Measurements from ENCODE around the gene MCF2L.

MCF2L gene

DNA sequence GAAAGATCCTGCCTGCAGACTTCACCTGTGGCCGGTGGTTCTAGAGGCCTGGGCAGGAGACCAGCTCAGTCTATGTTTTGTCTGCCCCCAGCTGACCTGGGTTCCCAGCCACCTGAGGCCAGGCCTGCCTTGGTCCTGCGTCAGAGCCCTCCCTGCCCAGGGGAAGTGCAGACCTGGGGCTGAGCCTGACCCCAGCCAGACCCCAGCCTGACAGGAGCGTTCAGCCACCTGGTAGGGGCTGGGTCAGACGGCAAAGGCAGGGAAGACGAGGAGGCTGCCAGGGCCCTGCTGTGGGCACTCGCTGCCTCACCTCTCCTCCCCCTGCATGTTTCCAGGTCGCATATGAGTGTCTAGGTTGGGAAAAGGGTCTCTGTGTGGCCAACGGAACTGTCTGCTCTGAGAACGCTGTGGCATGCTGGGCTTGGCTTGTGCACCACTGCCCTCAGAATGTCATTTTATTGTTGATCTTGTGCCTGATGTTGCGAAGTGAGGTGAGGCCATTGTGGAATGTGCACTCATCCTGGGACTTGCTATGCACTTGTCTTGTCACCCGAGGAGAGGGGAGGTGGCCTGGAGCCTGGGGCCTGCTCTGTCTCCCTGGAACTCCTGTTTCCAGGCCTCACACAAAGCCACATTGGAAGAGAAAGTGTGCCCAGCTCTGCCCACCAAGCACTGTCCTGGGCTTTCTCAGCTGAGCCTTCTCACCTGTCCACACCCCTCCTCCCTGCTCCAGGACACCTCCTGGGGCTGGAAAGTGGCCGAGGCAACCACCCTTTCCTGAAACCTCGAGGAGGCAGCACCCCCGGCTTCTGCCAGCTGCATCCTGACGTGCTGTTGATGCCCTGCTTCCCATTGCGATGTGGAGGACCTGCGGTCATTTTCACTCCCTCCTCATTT, 15.2 kb upstream of the MCF2L start:
- Histone ChIP-seq H3K27me3 (ENCODE audit: control insufficient read depth, insufficient read depth, low read length) (no peaks in the 10 kb centered on the region), H3K36me3 (ENCODE audit: control insufficient read depth, insufficient read depth, low read length) (no peaks in the 10 kb centered on the region), H3K9ac (ENCODE audit: low read length) (no peak overlapping the region), H3K4me3 (ENCODE audit: low read length) (no peak overlapping the region), H3K4me1 (ENCODE audit: control insufficient read depth, insufficient read depth, low read length) (no peaks in the 10 kb centered on the region), H3K27ac (ENCODE audit: low read depth, low read length) (no peak overlapping the region)

DNA sequence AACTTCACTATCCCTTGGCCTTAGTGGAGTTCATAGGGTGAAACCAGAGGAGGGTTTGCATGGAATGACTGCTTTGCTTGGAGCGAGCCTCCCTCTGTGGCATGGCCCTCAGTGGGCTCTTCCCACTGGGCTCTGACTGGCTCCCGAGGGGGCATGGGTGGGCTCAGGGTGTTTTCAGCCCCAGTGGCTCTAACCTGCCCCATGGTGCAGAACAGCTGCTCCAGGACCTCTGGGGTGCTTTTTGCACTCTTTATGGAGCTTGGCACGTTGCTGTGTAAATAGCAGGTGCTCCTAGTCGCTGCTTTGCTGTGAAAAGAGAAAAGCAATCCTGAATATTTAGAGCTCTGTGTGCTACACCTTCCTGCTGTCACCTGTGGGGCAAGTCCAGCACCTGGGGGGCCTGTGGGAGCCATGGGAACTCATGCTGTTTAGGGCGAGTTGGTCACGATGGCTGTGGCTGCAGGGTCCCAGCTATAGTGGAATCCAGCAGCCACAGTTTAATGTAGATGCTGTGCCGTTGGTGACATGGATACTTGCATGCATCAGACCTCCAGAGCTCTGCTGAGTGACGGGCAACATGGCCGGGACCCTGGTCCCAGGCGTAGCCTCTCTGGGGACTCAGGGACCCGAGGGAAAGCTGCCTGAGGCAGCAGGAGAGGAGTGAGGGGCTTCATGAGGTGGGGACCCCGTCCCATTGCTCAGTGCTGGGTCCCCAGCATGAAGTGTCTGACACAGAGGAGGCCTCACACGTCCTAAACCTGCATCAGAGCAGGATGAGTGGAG, 14.3 kb upstream of the MCF2L start:
- Histone ChIP-seq H3K36me3 (ENCODE audit: control insufficient read depth, insufficient read depth, low read length) (no peaks in the 10 kb centered on the region), H3K4me1 (ENCODE audit: control insufficient read depth, insufficient read depth, low read length) (no peaks in the 10 kb centered on the region), H3K27ac (ENCODE audit: low read depth, low read length) (no peak overlapping the region), H3K27me3 (ENCODE audit: control insufficient read depth, insufficient read depth, low read length) (no peaks in the 10 kb centered on the region), H3K4me3 (ENCODE audit: low read length) (no peak overlapping the region), H3K9ac (ENCODE audit: low read length) (no peak overlapping the region)

DNA sequence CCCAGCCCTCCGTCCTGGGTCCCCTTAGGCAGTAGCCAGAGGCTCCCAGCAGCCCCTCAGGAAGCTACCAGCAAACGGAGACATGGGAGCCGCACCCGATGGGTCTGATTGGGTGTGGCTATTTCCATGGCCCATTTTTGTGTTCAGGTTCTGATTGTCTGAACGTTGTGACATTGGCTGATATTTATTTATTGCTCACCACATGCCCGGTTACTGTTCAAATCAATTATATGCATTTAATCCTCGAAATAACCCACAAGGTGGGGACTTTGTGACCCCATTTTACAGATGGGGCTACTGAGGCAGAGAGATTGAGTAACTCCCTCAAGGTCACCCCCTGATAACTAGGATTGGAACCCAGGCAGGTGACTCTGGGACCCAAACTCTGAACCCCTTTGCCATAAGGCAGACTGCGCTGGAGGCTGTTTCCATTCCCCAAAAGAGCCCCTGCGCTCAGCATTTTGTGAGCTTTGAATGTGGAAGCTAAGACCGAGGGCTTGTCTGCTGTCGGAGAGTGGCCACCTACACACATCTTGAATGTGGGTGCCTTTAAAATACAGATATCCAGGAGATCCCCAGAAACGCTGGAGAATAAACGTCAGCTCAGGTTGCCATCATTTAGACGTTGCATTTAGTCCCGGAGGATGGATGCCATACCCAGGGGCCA, 13.6 kb upstream of the MCF2L start:
- H3K9ac ChIP-seq (ENCODE audit: low read length) = no peak overlapping the region
- no peak overlapping the region for H3K27ac ChIP-seq (ENCODE audit: low read depth, low read length)
- H3K4me3 ChIP-seq (ENCODE audit: low read length) = no peak overlapping the region
- no peaks in the 10 kb centered on the region for H3K4me1 ChIP-seq (ENCODE audit: control insufficient read depth, insufficient read depth, low read length)
- no peaks in the 10 kb centered on the region for H3K27me3 ChIP-seq (ENCODE audit: control insufficient read depth, insufficient read depth, low read length)
- H3K36me3 ChIP-seq (ENCODE audit: control insufficient read depth, insufficient read depth, low read length) = no peaks in the 10 kb centered on the region

DNA sequence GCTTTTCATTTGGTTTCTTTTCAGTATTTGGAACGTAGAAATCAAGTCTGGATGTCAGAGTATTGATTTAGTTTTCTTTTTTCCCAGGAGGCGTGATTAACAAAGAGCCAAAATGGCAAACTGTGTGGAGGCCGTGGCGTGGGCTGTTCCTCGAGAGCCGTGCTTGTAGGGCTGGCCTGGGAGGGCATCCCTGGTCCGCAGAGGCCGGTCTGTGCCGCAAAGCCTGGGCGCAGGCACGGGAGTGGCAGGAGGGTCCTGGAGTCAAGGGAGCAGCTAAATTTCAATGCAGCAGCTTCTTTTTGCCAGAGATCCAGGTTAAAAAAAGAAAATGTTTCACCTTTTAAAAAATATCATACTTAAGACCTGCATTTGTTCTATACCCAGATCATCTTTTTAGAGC, 13.1 kb upstream of the MCF2L start:
- Histone ChIP-seq H3K4me3 (ENCODE audit: low read length) (no peak overlapping the region), H3K27ac (ENCODE audit: low read depth, low read length) (no peak overlapping the region), H3K4me1 (ENCODE audit: control insufficient read depth, insufficient read depth, low read length) (no peaks in the 10 kb centered on the region), H3K36me3 (ENCODE audit: control insufficient read depth, insufficient read depth, low read length) (no peaks in the 10 kb centered on the region), H3K27me3 (ENCODE audit: control insufficient read depth, insufficient read depth, low read length) (no peaks in the 10 kb centered on the region), H3K9ac (ENCODE audit: low read length) (no peak overlapping the region)

DNA sequence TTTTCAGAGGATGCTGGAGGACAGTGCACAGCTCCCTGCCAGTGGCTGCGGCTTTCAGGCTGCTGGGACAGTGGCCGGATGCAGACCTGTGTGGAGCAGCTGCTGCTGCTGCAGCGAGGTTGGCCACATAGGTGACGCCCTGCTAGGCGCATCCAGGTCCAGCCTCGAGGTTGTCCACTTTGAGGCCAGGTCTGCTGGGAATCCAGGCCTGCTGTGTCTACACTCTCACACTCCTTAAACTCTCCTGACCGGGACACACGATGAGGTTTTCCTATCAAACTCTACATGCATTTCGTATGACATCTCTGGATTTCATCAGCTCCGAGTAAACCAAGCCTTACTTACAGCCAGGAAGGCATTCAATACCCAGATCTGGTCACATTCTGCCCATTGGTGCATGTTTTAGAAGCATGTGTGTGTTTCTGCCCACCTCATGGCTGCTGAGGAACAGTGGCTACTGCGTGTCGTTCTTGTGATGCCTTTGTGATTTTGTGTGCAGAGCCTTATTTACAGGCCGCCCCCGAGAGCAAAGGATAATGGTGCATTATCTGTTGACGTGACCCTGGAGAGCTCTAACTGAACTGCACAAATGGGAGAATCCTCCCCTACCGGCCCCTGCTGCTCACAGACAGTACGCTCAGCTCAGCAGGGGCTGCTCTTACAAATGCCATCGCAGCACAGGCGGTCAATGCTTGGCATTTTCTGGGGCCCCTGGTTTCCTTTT, 12.3 kb upstream of the MCF2L start:
- Histone ChIP-seq H3K27ac (ENCODE audit: low read depth, low read length) (no peak overlapping the region), H3K9ac (ENCODE audit: low read length) (no peak overlapping the region)

DNA sequence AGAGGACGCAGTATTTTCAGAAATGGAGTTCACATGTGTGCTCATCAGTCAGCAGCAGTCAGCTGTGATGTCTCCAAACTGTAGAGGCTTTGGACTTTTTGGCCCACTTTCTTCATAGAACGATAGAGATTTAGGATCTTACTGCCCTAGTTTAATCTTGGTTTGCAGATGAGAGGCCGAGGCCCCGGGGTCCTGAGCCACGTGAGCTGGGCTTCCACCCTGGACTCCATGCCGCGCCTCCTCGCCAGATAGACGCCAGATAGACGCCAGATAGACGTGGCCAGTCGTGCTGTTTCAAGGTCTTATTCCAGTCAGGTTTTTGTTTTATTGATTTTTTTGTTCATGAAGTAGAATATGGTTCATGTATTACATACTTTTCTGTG, 11.7 kb upstream of the MCF2L start:
- no peak overlapping the region for H3K27ac ChIP-seq (ENCODE audit: low read depth, low read length)
- no peaks in the 10 kb centered on the region for H3K36me3 ChIP-seq (ENCODE audit: control insufficient read depth, insufficient read depth, low read length)
- no peak overlapping the region for H3K9ac ChIP-seq (ENCODE audit: low read length)
- H3K4me3 ChIP-seq (ENCODE audit: low read length) = no peak overlapping the region
- no peaks in the 10 kb centered on the region for H3K4me1 ChIP-seq (ENCODE audit: control insufficient read depth, insufficient read depth, low read length)
- H3K27me3 ChIP-seq (ENCODE audit: control insufficient read depth, insufficient read depth, low read length) = no peaks in the 10 kb centered on the region

More for the DNA sequence above, 12.3 kb upstream of the MCF2L start:
- no peaks in the 10 kb centered on the region for H3K27me3 ChIP-seq (ENCODE audit: control insufficient read depth, insufficient read depth, low read length)
- no peaks in the 10 kb centered on the region for H3K4me1 ChIP-seq (ENCODE audit: control insufficient read depth, insufficient read depth, low read length)
- H3K36me3 ChIP-seq (ENCODE audit: control insufficient read depth, insufficient read depth, low read length) = no peaks in the 10 kb centered on the region
- H3K4me3 ChIP-seq (ENCODE audit: low read length) = no peak overlapping the region

DNA sequence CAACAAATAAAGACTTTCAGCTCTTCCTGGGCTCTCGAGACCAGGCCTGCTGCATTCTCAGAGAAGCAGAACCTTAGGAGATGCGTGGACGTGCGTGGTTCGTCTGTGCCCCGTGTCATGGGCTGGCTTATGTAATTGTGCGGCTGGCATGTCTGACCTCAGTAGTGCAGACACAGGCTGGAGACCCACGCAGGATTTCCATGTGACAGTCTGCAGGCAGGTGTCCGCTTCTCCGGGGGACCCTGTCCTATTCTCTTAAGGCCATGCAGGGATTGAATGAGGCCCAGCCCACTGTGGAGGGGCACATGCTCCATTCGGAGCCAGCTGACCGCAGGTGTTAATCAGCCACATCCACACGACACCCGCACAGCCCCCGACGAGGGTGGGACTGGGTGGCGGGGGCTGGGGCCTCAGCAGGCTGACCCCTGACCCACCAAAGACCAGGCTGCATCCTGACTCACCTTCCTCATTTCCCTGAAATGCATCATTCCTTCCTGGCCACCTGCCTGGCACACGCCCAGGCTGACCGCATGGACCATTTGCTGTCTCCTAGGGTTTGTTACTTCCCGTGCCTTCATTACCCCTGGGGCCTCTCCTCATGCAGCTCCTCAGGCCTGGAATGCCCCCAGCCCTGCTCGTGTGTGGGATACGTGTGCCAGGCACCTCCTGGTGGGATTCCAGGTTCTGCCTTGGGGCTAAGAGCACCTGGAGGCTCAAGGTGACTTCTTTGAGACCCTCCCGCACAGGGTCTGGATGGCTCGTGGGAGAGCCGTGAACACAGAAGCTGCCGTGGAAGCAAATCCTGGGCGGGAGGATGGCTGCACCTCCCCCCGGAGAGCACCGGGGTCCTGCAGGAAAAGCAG, 10.7 kb upstream of the MCF2L start:
- Histone ChIP-seq H3K27me3 (ENCODE audit: control insufficient read depth, insufficient read depth, low read length) (no peaks in the 10 kb centered on the region), H3K9ac (ENCODE audit: low read length) (no peak overlapping the region), H3K27ac (ENCODE audit: low read depth, low read length) (no peak overlapping the region), H3K36me3 (ENCODE audit: control insufficient read depth, insufficient read depth, low read length) (no peaks in the 10 kb centered on the region), H3K4me3 (ENCODE audit: low read length) (no peak overlapping the region), H3K4me1 (ENCODE audit: control insufficient read depth, insufficient read depth, low read length) (no peaks in the 10 kb centered on the region)

DNA sequence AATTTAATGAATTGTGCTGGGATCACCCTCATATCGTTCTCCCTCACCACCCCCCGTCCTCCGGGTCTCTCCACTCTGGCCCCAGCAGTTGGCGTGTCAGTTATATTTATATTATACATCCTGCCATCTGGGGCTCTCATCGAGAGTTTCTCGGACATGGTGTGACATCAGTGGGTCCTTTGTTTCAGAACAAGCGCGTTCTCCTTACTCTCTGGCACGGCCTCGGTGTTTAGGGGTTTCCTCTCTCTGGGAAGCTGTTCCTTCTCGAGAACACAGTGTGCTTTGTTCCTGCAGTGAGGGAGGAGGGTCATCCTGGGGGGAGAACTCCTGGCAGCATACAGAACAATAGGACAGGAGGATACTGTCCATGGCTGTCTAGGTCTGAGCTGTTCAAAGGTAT, 9.8 kb upstream of the MCF2L start:
- H3K27ac ChIP-seq (ENCODE audit: low read depth, low read length) = no peak overlapping the region
- H3K27me3 ChIP-seq (ENCODE audit: control insufficient read depth, insufficient read depth, low read length) = no peaks in the 10 kb centered on the region
- H3K4me1 ChIP-seq (ENCODE audit: control insufficient read depth, insufficient read depth, low read length) = no peaks in the 10 kb centered on the region
- H3K36me3 ChIP-seq (ENCODE audit: control insufficient read depth, insufficient read depth, low read length) = no peaks in the 10 kb centered on the region
- H3K9ac ChIP-seq (ENCODE audit: low read length) = no peak overlapping the region
- no peak overlapping the region for H3K4me3 ChIP-seq (ENCODE audit: low read length)

DNA sequence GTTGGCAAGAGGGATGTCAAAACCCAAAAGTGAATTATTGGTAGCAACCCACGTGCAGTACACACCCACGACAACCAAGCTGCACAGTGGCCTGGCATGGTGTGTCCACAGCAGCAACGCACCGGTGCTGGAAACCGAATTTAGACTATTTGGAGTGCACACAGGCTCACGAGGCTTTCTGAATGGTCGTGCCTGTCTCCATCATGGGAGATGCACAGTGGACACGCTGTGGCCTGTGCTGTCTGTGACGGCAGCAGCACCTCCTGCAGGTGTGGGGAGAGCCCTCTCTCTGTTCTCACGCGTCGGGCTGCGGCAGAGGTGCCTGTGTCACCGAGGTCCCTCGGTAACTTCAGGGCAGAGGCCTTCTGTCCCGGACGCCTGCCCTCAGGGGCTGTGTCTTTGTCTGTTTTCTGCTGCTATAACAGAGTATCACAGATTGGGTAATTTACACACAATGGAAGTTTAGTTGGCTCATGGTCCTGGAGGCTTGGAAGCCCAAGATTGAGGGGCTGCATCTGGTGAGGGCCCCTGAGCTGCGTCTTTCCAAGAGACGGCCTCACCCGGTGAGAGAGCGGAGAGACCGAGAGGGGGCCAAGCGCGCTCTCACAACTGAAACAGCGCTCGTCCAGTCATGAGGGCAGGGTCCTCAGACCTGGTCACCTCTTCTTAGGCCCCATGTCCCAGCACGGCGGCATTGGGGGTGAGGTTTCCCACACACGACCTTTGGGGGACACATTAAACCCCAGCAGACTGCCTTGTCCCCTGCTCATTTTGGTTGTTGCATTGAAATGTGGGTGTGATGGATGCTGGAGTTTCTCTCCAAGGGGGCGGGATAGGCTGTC, 9.1 kb upstream of the MCF2L start:
- Histone ChIP-seq H3K36me3 (ENCODE audit: control insufficient read depth, insufficient read depth, low read length) (no peaks in the 10 kb centered on the region), H3K27ac (ENCODE audit: low read depth, low read length) (no peak overlapping the region), H3K9ac (ENCODE audit: low read length) (no peak overlapping the region), H3K4me3 (ENCODE audit: low read length) (no peak overlapping the region), H3K4me1 (ENCODE audit: control insufficient read depth, insufficient read depth, low read length) (no peaks in the 10 kb centered on the region), H3K27me3 (ENCODE audit: control insufficient read depth, insufficient read depth, low read length) (no peaks in the 10 kb centered on the region)

DNA sequence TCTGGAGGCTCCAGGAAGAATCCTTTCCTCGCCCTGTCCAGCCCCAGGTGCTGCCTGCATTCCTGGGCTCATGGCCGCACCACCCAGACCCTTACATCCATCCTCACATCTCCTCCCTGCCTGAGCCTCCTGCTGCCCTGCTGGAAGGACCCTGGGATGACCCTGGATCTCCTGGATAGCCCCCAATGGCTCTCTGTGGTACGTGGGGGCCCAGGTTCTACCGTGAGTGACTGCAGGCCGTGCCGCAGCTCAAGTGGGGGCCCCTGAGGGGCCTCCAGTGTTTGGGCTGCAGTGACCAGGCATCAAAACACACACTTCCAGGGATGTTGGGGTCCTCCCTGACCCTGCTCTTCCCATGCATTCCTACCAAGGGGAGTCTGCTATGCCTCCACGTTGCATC, 8.3 kb upstream of the MCF2L start:
- no peak overlapping the region for H3K9ac ChIP-seq (ENCODE audit: low read length)
- no peaks in the 10 kb centered on the region for H3K4me1 ChIP-seq (ENCODE audit: control insufficient read depth, insufficient read depth, low read length)
- no peaks in the 10 kb centered on the region for H3K36me3 ChIP-seq (ENCODE audit: control insufficient read depth, insufficient read depth, low read length)
- H3K27ac ChIP-seq (ENCODE audit: low read depth, low read length) = no peak overlapping the region
- peaks cover 3% of the 10 kb centered on the region for H3K27me3 ChIP-seq (ENCODE audit: control insufficient read depth, insufficient read depth, low read length)
- no peak overlapping the region for H3K4me3 ChIP-seq (ENCODE audit: low read length)
